HepG2 (cell line): ENCODE results near the gene TMEM132D. TPM values are rescaled to one million over a fixed set of nuclear protein-coding genes. Genes with fewer than 3 reads are reported as not detected.

Experiments
- ATAC-seq: fragments of 200-7000 bp; cut with Tn5 transposase; 3 replicates; pipeline ENCODE4 v1.9.1; 2020; ENCODE audit warnings: mild to moderate bottlenecking, moderate library complexity
- BruUV-seq: library from RNA; stranded (reverse); fragments of 400-500 nt; replicated peaks from 2 replicates; lab custom pipeline; 2021; lab: Mats Ljungman, UMichigan
- CTCF ChIA-PET: fragments of 300-600 bp; formaldehyde crosslinking; extraction: SDS; loops from one replicate; lab custom pipeline; 2021; ENCODE audit warnings: low total read pairs, inconsistent platforms, low intra/inter-chr PET ratio; lab: Yijun Ruan, JAX
- POLR2A ChIA-PET: fragments of 350-600 bp; sonication (Branson Sonifier 250); formaldehyde crosslinking; loops from one replicate; lab custom pipeline; 2020; ENCODE audit warnings: antibody characterized with exemption, inconsistent platforms; lab: Yijun Ruan, JAX
- DNase-seq: peaks from one replicate; pipeline ENCODE4 v3.0.0-alpha.2; 2015; ENCODE audit warnings: low spot score
- FAIRE-seq: peaks from 3 replicates; lab custom pipeline; 2011; peaks lifted over from hg19 to GRCh38; lab: Jason Lieb, UNC
- H2AFZ ChIP-seq: one replicate; pipeline ENCODE4 v1.6.1; 2011; ENCODE audit warnings: low read length, inconsistent platforms
- H3K27ac ChIP-seq: fragments of 300-600 bp; 3 replicates; pipeline ENCODE4 v1.8.0; 2011; ENCODE audit warnings: mixed run types, mild to moderate bottlenecking, mixed read lengths, low read length, inconsistent platforms; ENCODE audit not compliant: insufficient read depth; ENCODE audit errors: extremely low read length
- H3K27me3 ChIP-seq, 2 experiments: fragments of 200-600 bp in 1 of 2; 2 replicates in 1 of 2; 3 replicates in 1 of 2; pipeline versions ENCODE4 v1.6.0 to v1.8.0; 2011; ENCODE audit warnings: low read length in 2 of 2, mild to moderate bottlenecking in 2 of 2, moderate library complexity in 2 of 2, inconsistent platforms in 1 of 2; ENCODE audit not compliant: insufficient read depth in 2 of 2, control insufficient read depth in 1 of 2
- H3K36me3 ChIP-seq, 2 experiments: fragments of 200-600 bp in 1 of 2; replicated peaks in 1 of 2; 2 replicates in 1 of 2; 3 replicates in 1 of 2; pipeline versions ENCODE4 v1.5.1 to v1.8.0; 2011; ENCODE audit warnings: low read length in 2 of 2, inconsistent platforms in 1 of 2; ENCODE audit not compliant: insufficient read depth in 2 of 2, control insufficient read depth in 1 of 2
- H3K4me1 ChIP-seq: 2 replicates; pipeline ENCODE4 v1.5.1; 2012; ENCODE audit warnings: low read length, inconsistent platforms; ENCODE audit not compliant: insufficient read depth
- H3K4me2 ChIP-seq: 2 replicates; pipeline ENCODE4 v1.6.0; 2011; ENCODE audit warnings: low read depth, low read length, inconsistent platforms
- H3K4me3 ChIP-seq, 3 experiments: fragments of 200-600 bp in 1 of 3; sonication (generic), shearing (Covaris generic) in 1 of 3; replicated peaks in 1 of 3; 2 replicates each; pipeline ENCODE4 v1.5.1; 2011 to 2016; ENCODE audit warnings: low read length in 3 of 3, inconsistent platforms in 2 of 3, low read depth in 2 of 3, mild to moderate bottlenecking in 2 of 3, control low read depth in 1 of 3, mixed read lengths in 1 of 3; ENCODE audit not compliant: insufficient read depth in 1 of 3
- H3K79me2 ChIP-seq: one replicate; pipeline ENCODE4 v1.6.1; 2011; ENCODE audit warnings: low read length, inconsistent platforms; ENCODE audit not compliant: insufficient read depth
- H3K9ac ChIP-seq: 2 replicates; pipeline ENCODE4 v1.6.0; 2011; ENCODE audit warnings: mild to moderate bottlenecking, low read depth, low read length, inconsistent platforms; ENCODE audit not compliant: insufficient read depth
- H3K9me3 ChIP-seq: 2 replicates; pipeline ENCODE4 v1.5.1; 2012; ENCODE audit warnings: mild to moderate bottlenecking, low read length
- H4K20me1 ChIP-seq: 2 replicates; pipeline ENCODE4 v1.6.0; 2011; ENCODE audit warnings: inconsistent platforms, mild to moderate bottlenecking, low read length, moderate library complexity; ENCODE audit not compliant: insufficient read depth
- ADNP ChIP-seq: sonication (generic); formaldehyde crosslinking; IDR thresholded peaks from 2 replicates; pipeline ENCODE4 v1.4.0; 2020; ENCODE audit warnings: missing genetic modification reagents
- AGO1 ChIP-seq: fragments of 200-400 bp; formaldehyde crosslinking; IDR thresholded peaks from 2 replicates; pipeline ENCODE4 v1.6.1; 2017; ENCODE audit warnings: mild to moderate bottlenecking, low read depth, low read length, moderate library complexity; ENCODE audit not compliant: poor library complexity, severe bottlenecking
- ATRX ChIP-seq: sonication (generic); formaldehyde crosslinking; IDR thresholded peaks from 2 replicates; pipeline ENCODE4 v1.4.0; 2020; ENCODE audit warnings: missing genetic modification reagents, borderline replicate concordance
- CENPT ChIP-seq: sonication (generic); formaldehyde crosslinking; IDR thresholded peaks from 2 replicates; pipeline ENCODE4 v1.8.0; 2022; ENCODE audit warnings: low read depth, mild to moderate bottlenecking, moderate library complexity, missing genetic modification reagents
- HDAC1 ChIP-seq: sonication (generic); formaldehyde crosslinking; IDR thresholded peaks from 2 replicates; pipeline ENCODE4 v1.5.1; 2020; ENCODE audit warnings: mild to moderate bottlenecking, missing genetic modification reagents
- JUN ChIP-seq: sonication (generic); formaldehyde crosslinking; IDR thresholded peaks from 2 replicates; pipeline ENCODE4 v1.4.0; 2020; ENCODE audit warnings: mild to moderate bottlenecking, missing genetic modification reagents
- KAT8 ChIP-seq: IDR thresholded peaks from 2 replicates; pipeline ENCODE4 v1.6.1; 2016; ENCODE audit warnings: missing genetic modification reagents, missing compliant biosample characterization
- MIER2 ChIP-seq: IDR thresholded peaks from 2 replicates; pipeline ENCODE4 v1.6.1; 2016; ENCODE audit warnings: missing biosample characterization, missing genetic modification reagents
- NFATC3 ChIP-seq: sonication (generic); formaldehyde crosslinking; IDR thresholded peaks from 2 replicates; pipeline ENCODE4 v1.5.1; 2020; ENCODE audit warnings: mild to moderate bottlenecking, missing genetic modification reagents
- POLR2A ChIP-seq, 2 experiments: IDR thresholded peaks; 2 replicates each; pipeline ENCODE4 v1.6.1; 2011; ENCODE audit warnings: low read depth in 2 of 2, low read length in 2 of 2, mild to moderate bottlenecking in 1 of 2, moderate library complexity in 1 of 2; ENCODE audit not compliant: insufficient read depth in 1 of 2
- SMARCC2 ChIP-seq: fragments of 450-650 bp; IDR thresholded peaks from 2 replicates; pipeline ENCODE4 v1.6.1; 2017; ENCODE audit warnings: antibody characterized with exemption, mild to moderate bottlenecking
- TFDP1 ChIP-seq: IDR thresholded peaks from 2 replicates; pipeline ENCODE4 v1.6.1; 2016; ENCODE audit warnings: missing compliant biosample characterization, missing genetic modification reagents, borderline replicate concordance
- TIGD3 ChIP-seq: sonication (generic); formaldehyde crosslinking; IDR thresholded peaks from 2 replicates; pipeline ENCODE4 v1.5.1; 2020; ENCODE audit warnings: mild to moderate bottlenecking, missing genetic modification reagents, borderline replicate concordance
- ZFP90 ChIP-seq: sonication (generic); formaldehyde crosslinking; IDR thresholded peaks from 2 replicates; pipeline ENCODE4 v1.8.0; 2022; ENCODE audit warnings: missing genetic modification reagents, mild to moderate bottlenecking, inconsistent platforms, borderline replicate concordance
- ZKSCAN5 ChIP-seq: sonication (generic); formaldehyde crosslinking; IDR thresholded peaks from 2 replicates; pipeline ENCODE4 v1.5.1; 2020; ENCODE audit warnings: mild to moderate bottlenecking, missing genetic modification reagents
- ZNF143 ChIP-seq: sonication (generic); formaldehyde crosslinking; IDR thresholded peaks from 2 replicates; pipeline ENCODE4 v1.4.0; 2020; ENCODE audit warnings: missing genetic modification reagents
- ZNF30 ChIP-seq: sonication (generic); formaldehyde crosslinking; IDR thresholded peaks from 2 replicates; pipeline ENCODE4 v1.5.0; 2020; ENCODE audit warnings: mild to moderate bottlenecking, missing genetic modification reagents
- ZNF609 ChIP-seq: sonication (generic); formaldehyde crosslinking; IDR thresholded peaks from 2 replicates; pipeline ENCODE4 v1.4.0; 2020; ENCODE audit warnings: mild to moderate bottlenecking, missing genetic modification reagents, borderline replicate concordance
- WGBS: methylation state at CpG from one replicate; pipeline ENCODE4 v1.1.6; 2017; ENCODE audit warnings: low lambda C conversion rate; 5-methylcytosine and 5-hydroxymethylcytosine counted together
- in situ Hi-C: cut with HindIII; loops from 2 replicates; pipeline ENCODE4 v1.10.0; 2017; ENCODE audit warnings: low pct_unique_long_range_greater_than_20kb; ENCODE audit not compliant: extremely low pct_ligation_motif_present
- intact Hi-C: fragments of 100-400 bp; cut with micrococcal nuclease; formaldehyde crosslinking; loops from one replicate; pipeline ENCODE4 v1.10.0; 2022; ENCODE audit not compliant: unreplicated experiment
- polyA plus RNA-seq, 8 experiments: library from polyadenylated mRNA; depleted of rRNA in 3 of 8; stranded (reverse) in 7 of 8; unstranded in 1 of 8; fragments of >200 nt; fragmentation: Illumina TruSeq in 4 of 8; extraction: Trizol in 4 of 8; gene quantifications; 2 replicates each; pipeline versions ENCODE4 v1.2.1 to v1.2.3, GENCODE V29; 2011 to 2016; ENCODE audit warnings: low read depth in 4 of 8, missing spikeins in 1 of 8, mixed read lengths in 1 of 8; ENCODE audit not compliant: insufficient read depth in 1 of 8
- total RNA-seq, 5 experiments: library from RNA; depleted of rRNA; stranded (reverse); fragments of >200 nt; fragmentation: Illumina TruSeq; extraction: Trizol; gene quantifications; 2 replicates each; pipeline ENCODE4 v1.2.3, GENCODE V29; 2016; ENCODE audit warnings: low read depth in 1 of 5

TMEM132D gene
- total and polyA plus RNA-seq, 2 of the 13 experiments (the other 11 are each of a cell fraction or from before 2014, with no cell fraction given): not detected

GRCh38 chr12:129660946-129661345 lies 242.9 kb downstream of the TMEM132D start (continued):
- TF ChIP-seq MIER2 (CRISPR knock-in tag): no peak
- TF ChIP-seq SMARCC2: no peak
- TF ChIP-seq ZNF30 (CRISPR knock-in tag): no peak

- H3K4me2 ChIP-seq: no peak overlapping the region
- ChIA-PET POLR2A (no interaction called here), CTCF (no interaction called here)
- no peak overlapping the region for H3K9ac ChIP-seq
- H3K79me2 ChIP-seq: no peaks in the 10 kb centered on the region
- FAIRE-seq (no peak), ATAC-seq (no peak), DNase-seq (no peak)
- no peak overlapping the region for H3K4me3 ChIP-seq
- H3K36me3 ChIP-seq: no peaks in the 10 kb centered on the region
- no peak overlapping the region for H2AFZ ChIP-seq
- no peaks in the 10 kb centered on the region for H4K20me1 ChIP-seq
- no peak overlapping the region for H3K27ac ChIP-seq
- BruUV-seq: no TSS peak
- 34% methylated on average over 9 of the region's 9 CpGs for WGBS
- intact Hi-C loops: no loop called here
- no peaks in the 10 kb centered on the region for H3K4me1 ChIP-seq
- no peaks in the 10 kb centered on the region for H3K27me3 ChIP-seq
- peaks cover 3% of the 10 kb centered on the region; the same call in 1 of the 2 replicates for H3K9me3 ChIP-seq
- in situ Hi-C loops: no loop called here
- no peak for TF ChIP-seq ATRX (CRISPR knock-in tag)
- no peak for TF ChIP-seq TFDP1 (CRISPR knock-in tag)
- no peak for TF ChIP-seq ZNF143 (CRISPR knock-in tag)
- TF ChIP-seq ZNF609 (CRISPR knock-in tag): no peak
- no peak for TF ChIP-seq ZKSCAN5
- no peak for TF ChIP-seq POLR2A (IDR thresholded peaks at IDR 0.05; ENCODE audit: insufficient read depth in 1 of 2, low read depth in 2 of 2, low read length in 2 of 2)
- no peak for TF ChIP-seq NFATC3 (CRISPR knock-in tag)
- TF ChIP-seq CENPT (CRISPR knock-in tag): no peak
- no peak for TF ChIP-seq ZFP90
- no peak for TF ChIP-seq JUN (CRISPR knock-in tag)
- TF ChIP-seq TIGD3: no peak
- TF ChIP-seq ADNP (CRISPR knock-in tag): no peak
- TF ChIP-seq HDAC1 (CRISPR knock-in tag): no peak
- no peak for TF ChIP-seq KAT8
- TF ChIP-seq AGO1: no peak
Measured at GRCh38 chr12:129659961-129660622, 243.7 kb downstream of the TMEM132D start.
